Endodermal cell (in vitro differentiated cells): Measurements from ENCODE around the gene FARP1. TPM values are rescaled to one million over a fixed set of nuclear protein-coding genes. Genes with fewer than 3 reads are reported as not detected.

ENCODE experiments used
- DNase-seq: peaks from one replicate; pipeline ENCODE4 v3.0.0-alpha.2; 2017
- H3K27ac ChIP-seq: 2 replicates; pipeline ENCODE4 v1.5.1; 2013; ENCODE audit warnings: mild to moderate bottlenecking, low read depth, low read length, moderate library complexity
- H3K27me3 ChIP-seq: 2 replicates; pipeline ENCODE4 v1.6.1; 2013; ENCODE audit warnings: mild to moderate bottlenecking, low read length, moderate library complexity; ENCODE audit not compliant: insufficient read depth, control insufficient read depth, poor library complexity, severe bottlenecking
- H3K36me3 ChIP-seq: 2 replicates; pipeline ENCODE4 v1.7.0; 2013; ENCODE audit warnings: mild to moderate bottlenecking, low read length, moderate library complexity; ENCODE audit not compliant: control insufficient read depth, insufficient read depth
- H3K4me1 ChIP-seq: one replicate; pipeline ENCODE4 v1.7.0; 2013; ENCODE audit warnings: low read length; ENCODE audit not compliant: control insufficient read depth, insufficient read depth
- H3K4me3 ChIP-seq: 2 replicates; pipeline ENCODE4 v1.5.1; 2013; ENCODE audit warnings: mild to moderate bottlenecking, low read length, moderate library complexity
- H3K9ac ChIP-seq: 2 replicates; pipeline ENCODE4 v1.6.1; 2013; ENCODE audit warnings: mild to moderate bottlenecking, low read length, moderate library complexity; ENCODE audit not compliant: poor library complexity, severe bottlenecking; ENCODE audit errors: extremely low read depth
- H3K9me3 ChIP-seq: 2 replicates; pipeline ENCODE4 v1.6.1; 2013; ENCODE audit warnings: mild to moderate bottlenecking, low read length, moderate library complexity; ENCODE audit not compliant: control insufficient read depth
- H3K27ac Mint-ChIP-seq: 2 replicates; pipeline ENCODE4 v1.8.0; 2020; ENCODE audit warnings: mixed read lengths
- H3K27me3 Mint-ChIP-seq: 2 replicates; pipeline ENCODE4 v1.8.0; 2021; ENCODE audit warnings: mild to moderate bottlenecking, mixed read lengths; ENCODE audit not compliant: insufficient read depth
- H3K36me3 Mint-ChIP-seq: 2 replicates; pipeline ENCODE4 v1.8.0; 2020; ENCODE audit warnings: low read depth, mixed read lengths
- H3K4me1 Mint-ChIP-seq: 2 replicates; pipeline ENCODE4 v1.8.0; 2020; ENCODE audit warnings: mixed read lengths
- H3K4me3 Mint-ChIP-seq: 2 replicates; pipeline ENCODE4 v1.8.0; 2020; ENCODE audit warnings: mild to moderate bottlenecking, moderate library complexity, mixed read lengths
- H3K9me3 Mint-ChIP-seq: 2 replicates; pipeline ENCODE4 v1.8.0; 2020; ENCODE audit warnings: mild to moderate bottlenecking, mixed read lengths
- CTCF ChIP-seq: fragments of 200-600 bp; sonication (generic); conservative IDR thresholded peaks from 2 replicates; pipeline ENCODE4 v1.5.0; 2021; ENCODE audit warnings: antibody characterized with exemption, mild to moderate bottlenecking
- WGBS, 2 experiments: methylation state at CpG; one replicate each; pipeline versions ENCODE4 v1.1.5 to v1.1.7; 2013; ENCODE audit warnings: missing lambda C conversion rate in 2 of 2, mixed read lengths in 1 of 2; ENCODE audit not compliant: insufficient coverage in 1 of 2, insufficient read length in 1 of 2; 5-methylcytosine and 5-hydroxymethylcytosine counted together
- total RNA-seq, 2 donors: library from RNA; stranded (reverse); fragmentation: NEBNext Ultra II Directional in 1 of 2; extraction: Animal tissue kit (Norgen Biotek cat#: 25700) in 1 of 2; gene quantifications; 2 replicates in 1 of 2; 3 replicates in 1 of 2; pipeline ENCODE4 v1.2.1, GENCODE V29; 2021

FARP1 gene
- total RNA-seq, 2 donors from 2014 or later, result 237 to 319 TPM

- no peak overlapping the region for H3K4me3 ChIP-seq
- Mint-ChIP-seq H3K4me1 (peaks cover 31% of the 10 kb centered on the region), H3K27ac (no peak overlapping the region), H3K36me3 (peaks cover 42% of the 10 kb centered on the region), H3K27me3 (no peaks in the 10 kb centered on the region), H3K4me3 (no peak overlapping the region), H3K9me3 (no peaks in the 10 kb centered on the region)
- no peak for DNase-seq
- no peaks in the 10 kb centered on the region for H3K9me3 ChIP-seq
- no peak for TF ChIP-seq CTCF
- no peak overlapping the region for H3K27ac ChIP-seq
- H3K36me3 ChIP-seq, result peaks cover 46% of the 10 kb centered on the region
- no peaks in the 10 kb centered on the region for H3K27me3 ChIP-seq
- no peak overlapping the region for H3K9ac ChIP-seq
- WGBS, 2 experiments, result 97 to 98% methylated on average over 4 to 6 of the region's 6 CpGs
- peaks cover 6% of the 10 kb centered on the region for H3K4me1 ChIP-seq
Measured at GRCh38 chr13:98236197-98236596, 93.3 kb downstream of the FARP1 start.

DNA sequence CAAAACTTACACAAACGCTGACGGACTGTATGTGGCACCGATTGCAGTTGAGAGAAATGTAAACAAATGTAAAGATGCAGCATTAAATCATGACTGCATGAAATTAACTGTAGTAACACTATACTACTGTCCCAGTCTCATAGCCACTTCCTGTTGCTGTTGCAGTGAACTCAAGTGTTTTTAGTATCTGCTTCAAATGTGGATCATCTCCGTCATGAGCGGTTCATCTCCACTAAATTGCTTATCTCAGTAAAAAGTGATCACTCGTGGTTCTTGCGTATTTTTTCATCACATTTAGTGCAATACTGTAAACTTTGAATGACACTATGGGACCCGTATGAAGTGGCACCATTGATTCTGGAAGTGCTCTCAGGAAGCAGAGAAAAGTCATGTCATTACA lies 94.4 kb downstream of the FARP1 start:
- Mint-ChIP-seq H3K27ac (no peak overlapping the region), H3K4me1 (peaks cover 31% of the 10 kb centered on the region), H3K4me3 (no peak overlapping the region), H3K9me3 (no peaks in the 10 kb centered on the region), H3K36me3 (peaks cover 44% of the 10 kb centered on the region), H3K27me3 (no peaks in the 10 kb centered on the region)
- peaks cover 49% of the 10 kb centered on the region for H3K36me3 ChIP-seq
- no peak overlapping the region for H3K9ac ChIP-seq
- peaks cover 6% of the 10 kb centered on the region for H3K4me1 ChIP-seq
- no peak overlapping the region for H3K27ac ChIP-seq
- no peaks in the 10 kb centered on the region for H3K9me3 ChIP-seq
- H3K4me3 ChIP-seq, result no peak overlapping the region
- no peak for DNase-seq
- 88 to 98% methylated on average over 8 of the region's 8 CpGs for WGBS, 2 experiments
- no peak for TF ChIP-seq CTCF
- H3K27me3 ChIP-seq, result no peaks in the 10 kb centered on the region

DNA sequence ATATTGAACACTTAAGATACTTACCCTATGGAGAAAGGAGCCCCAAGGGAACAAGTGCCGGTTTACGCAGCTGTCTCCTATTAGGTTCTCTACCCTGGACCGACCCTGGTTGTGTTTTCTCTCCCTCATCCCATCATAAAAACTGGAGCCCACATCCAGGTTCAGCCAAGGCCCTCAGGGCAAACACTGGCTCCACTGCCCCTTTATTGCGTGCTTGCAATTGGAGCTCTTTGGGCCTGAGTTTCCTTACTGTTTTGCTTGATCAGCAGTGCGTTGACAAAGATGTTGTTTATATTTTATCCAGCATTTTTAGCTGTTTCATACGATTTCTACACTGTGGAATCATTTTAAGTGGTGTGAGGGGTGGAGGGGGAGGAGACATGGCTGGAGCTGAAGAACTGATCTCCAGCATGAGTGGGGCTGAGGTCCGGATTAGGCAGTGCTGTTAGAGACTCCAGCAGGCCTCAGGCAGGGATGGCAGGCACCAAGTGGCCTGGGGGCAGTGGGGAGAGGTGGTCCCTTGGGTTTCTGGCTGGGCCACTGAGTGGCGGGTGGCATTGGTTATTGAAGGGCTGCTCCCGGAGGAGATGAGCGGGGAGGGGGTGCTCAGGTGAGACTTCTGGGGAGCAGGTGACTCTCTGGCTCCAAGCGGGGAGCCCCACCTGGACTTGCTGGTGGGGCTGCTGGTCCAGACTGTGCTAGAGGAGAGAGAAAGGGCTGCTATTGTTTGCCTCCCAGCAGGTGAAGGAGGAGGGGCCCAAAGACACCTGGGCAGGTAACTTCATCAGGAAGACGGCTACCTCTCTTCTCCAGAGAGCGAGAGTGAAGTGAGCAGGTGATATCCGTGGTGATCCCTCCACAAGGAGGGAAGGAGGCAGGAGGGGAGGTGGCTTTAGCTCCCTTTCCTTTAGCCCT lies 96.5 kb downstream of the FARP1 start:
- peak overlapping the region; percentile 46 for H3K27ac Mint-ChIP-seq
- H3K4me3 Mint-ChIP-seq, result no peak overlapping the region
- peak; percentile 65 for DNase-seq
- H3K27ac ChIP-seq, result no peak overlapping the region
- no peak overlapping the region for H3K9ac ChIP-seq
- peaks cover 6% of the 10 kb centered on the region for H3K4me1 ChIP-seq
- peaks cover 23% of the 10 kb centered on the region for H3K4me1 Mint-ChIP-seq
- no peaks in the 10 kb centered on the region for H3K9me3 Mint-ChIP-seq
- peaks cover 50% of the 10 kb centered on the region for H3K36me3 Mint-ChIP-seq
- H3K36me3 ChIP-seq, result peaks cover 40% of the 10 kb centered on the region
- no peak overlapping the region for H3K4me3 ChIP-seq
- WGBS, 2 experiments, result 86 to 92% methylated on average over 4 to 14 of the region's 14 CpGs
- H3K27me3 Mint-ChIP-seq, result no peaks in the 10 kb centered on the region
- no peaks in the 10 kb centered on the region for H3K27me3 ChIP-seq
- no peaks in the 10 kb centered on the region for H3K9me3 ChIP-seq
- TF ChIP-seq CTCF, result no peak
